IgD-negative memory B cell (primary cell): Measurements from ENCODE around the gene FOXO6. TPM values are rescaled to one million over a fixed set of nuclear protein-coding genes. Genes with fewer than 3 reads are reported as not detected.

Experiments used
- H3K27ac Mint-ChIP-seq, 3 donors: one replicate each; pipeline ENCODE4 v1.8.0; 2020 to 2022; ENCODE audit warnings: mild to moderate bottlenecking in 3 of 3, mixed read lengths in 3 of 3, moderate library complexity in 1 of 3
- H3K27me3 Mint-ChIP-seq: one replicate; pipeline ENCODE4 v1.8.0; 2021; ENCODE audit warnings: mixed read lengths
- H3K36me3 Mint-ChIP-seq: one replicate; pipeline ENCODE4 v1.8.0; 2020; ENCODE audit warnings: mild to moderate bottlenecking, mixed read lengths
- H3K4me1 Mint-ChIP-seq, 3 donors: one replicate each; pipeline ENCODE4 v1.8.0; 2020 to 2022; ENCODE audit warnings: mixed read lengths in 3 of 3, mild to moderate bottlenecking in 1 of 3
- H3K4me3 Mint-ChIP-seq, 4 donors: one replicate each; pipeline ENCODE4 v1.8.0; 2020 to 2022; ENCODE audit warnings: mild to moderate bottlenecking in 4 of 4, mixed read lengths in 4 of 4, moderate library complexity in 3 of 4
- H3K9me3 Mint-ChIP-seq, 3 donors: one replicate each; pipeline ENCODE4 v1.8.0; 2020 to 2021; ENCODE audit warnings: mixed read lengths in 3 of 3, mild to moderate bottlenecking in 1 of 3
- polyA plus RNA-seq: library from polyadenylated mRNA; unstranded; fragments of 300-500 nt; fragmentation: Illumina TruSeq; gene quantifications from one replicate; pipeline ENCODE4 v1.2.3, GENCODE V29; 2021

Gene FOXO6
- polyA plus RNA-seq, 1 donor from 2014 or later: not detected

- H3K36me3 Mint-ChIP-seq: peaks cover 1% of the 10 kb centered on the region
- peaks cover 20% of the 10 kb centered on the region for H3K27me3 Mint-ChIP-seq
- H3K4me3 Mint-ChIP-seq: no peak overlapping the region
- no peak overlapping the region for H3K27ac Mint-ChIP-seq
- H3K9me3 Mint-ChIP-seq: no peaks in the 10 kb centered on the region
- no peaks in the 10 kb centered on the region for H3K4me1 Mint-ChIP-seq
These were observed 27.8 kb downstream of the FOXO6 start for GRCh38 chr1:41389009-41389408.

GRCh38 chr1:41390166-41390565 lies 28.9 kb downstream of the FOXO6 start:
- Mint-ChIP-seq H3K4me3 (no peak overlapping the region), H3K27ac (peak overlapping the region in 1 of 3 donors; percentile 6), H3K9me3 (no peaks in the 10 kb centered on the region), H3K4me1 (no peaks in the 10 kb centered on the region), H3K27me3 (peaks cover 11% of the 10 kb centered on the region), H3K36me3 (peaks cover 1% of the 10 kb centered on the region)

DNA sequence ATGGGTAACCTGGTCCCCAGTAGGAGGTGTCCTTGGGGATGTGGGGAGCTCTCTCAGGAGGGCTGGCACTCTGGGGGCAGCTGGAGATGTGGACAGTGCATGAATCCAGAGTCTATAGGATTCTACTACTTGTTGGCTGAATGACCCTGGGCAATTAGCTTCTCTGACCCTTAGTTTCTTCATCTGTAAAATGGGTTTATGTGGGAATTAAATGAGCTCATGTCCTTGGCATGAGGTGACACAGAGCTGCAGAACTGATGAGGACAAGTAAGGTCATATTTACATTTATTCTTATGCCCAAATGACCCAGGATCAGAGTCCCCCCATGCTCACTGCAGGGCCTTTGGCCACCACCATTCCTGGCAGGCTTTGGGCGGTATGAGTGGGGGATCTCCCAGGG lies 29.3 kb downstream of the FOXO6 start:
- Mint-ChIP-seq H3K36me3 (peaks cover 1% of the 10 kb centered on the region), H3K27me3 (peaks cover 10% of the 10 kb centered on the region), H3K9me3 (no peaks in the 10 kb centered on the region), H3K4me1 (no peaks in the 10 kb centered on the region), H3K4me3 (no peak overlapping the region), H3K27ac (no peak overlapping the region)

GRCh38 chr1:41391834-41392527 lies 30.7 kb downstream of the FOXO6 start:
- Mint-ChIP-seq H3K36me3 (peaks cover 1% of the 10 kb centered on the region), H3K27me3 (peaks cover 18% of the 10 kb centered on the region), H3K4me3 (no peak overlapping the region), H3K9me3 (no peaks in the 10 kb centered on the region), H3K27ac (no peak overlapping the region), H3K4me1 (peaks cover 0 to 2% (median 0%) of the 10 kb centered on the region in 3 donors)

GRCh38 chr1:41392528-41392924 lies 31.3 kb downstream of the FOXO6 start:
- Mint-ChIP-seq H3K4me3 (no peak overlapping the region), H3K27ac (no peak overlapping the region), H3K4me1 (peaks cover 0 to 2% (median 0%) of the 10 kb centered on the region in 3 donors), H3K36me3 (peaks cover 1% of the 10 kb centered on the region), H3K9me3 (no peaks in the 10 kb centered on the region), H3K27me3 (peaks cover 18% of the 10 kb centered on the region)

DNA sequence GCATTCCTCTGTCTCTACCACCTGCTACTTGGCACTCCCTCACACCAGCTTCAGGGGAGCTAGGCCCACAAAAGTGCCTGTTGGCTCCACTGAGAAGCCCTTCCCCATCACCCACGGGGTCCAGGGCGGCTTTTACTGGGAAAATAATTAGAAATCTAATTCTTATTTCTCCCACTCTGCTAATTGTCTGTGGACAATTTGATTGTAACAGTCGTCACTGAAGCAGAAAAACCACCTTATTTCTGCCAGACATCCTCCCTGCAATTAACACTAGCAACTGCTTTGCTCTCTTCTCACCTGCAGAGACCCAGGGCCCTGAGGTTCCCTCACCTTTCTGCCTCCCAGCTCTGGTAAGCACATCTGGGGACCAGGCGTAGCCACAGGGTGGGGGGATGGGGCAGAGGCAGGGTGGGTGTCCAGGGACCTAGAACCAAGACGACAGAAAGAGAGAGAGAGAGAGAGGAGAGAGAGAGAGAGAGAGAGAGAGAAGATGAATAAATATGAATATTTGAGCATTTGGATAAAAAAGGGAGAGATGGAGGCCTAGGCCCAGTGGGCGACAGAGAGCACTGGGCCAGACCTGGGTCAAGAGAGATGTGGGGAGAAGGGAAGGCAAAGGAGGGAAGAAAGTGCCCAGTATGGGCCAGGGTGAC lies 32.6 kb downstream of the FOXO6 start:
- Mint-ChIP-seq H3K9me3 (no peaks in the 10 kb centered on the region), H3K36me3 (peaks cover 1% of the 10 kb centered on the region), H3K4me1 (peaks cover 0 to 2% (median 0%) of the 10 kb centered on the region in 3 donors), H3K4me3 (no peak overlapping the region), H3K27ac (no peak overlapping the region), H3K27me3 (peaks cover 18% of the 10 kb centered on the region)

DNA sequence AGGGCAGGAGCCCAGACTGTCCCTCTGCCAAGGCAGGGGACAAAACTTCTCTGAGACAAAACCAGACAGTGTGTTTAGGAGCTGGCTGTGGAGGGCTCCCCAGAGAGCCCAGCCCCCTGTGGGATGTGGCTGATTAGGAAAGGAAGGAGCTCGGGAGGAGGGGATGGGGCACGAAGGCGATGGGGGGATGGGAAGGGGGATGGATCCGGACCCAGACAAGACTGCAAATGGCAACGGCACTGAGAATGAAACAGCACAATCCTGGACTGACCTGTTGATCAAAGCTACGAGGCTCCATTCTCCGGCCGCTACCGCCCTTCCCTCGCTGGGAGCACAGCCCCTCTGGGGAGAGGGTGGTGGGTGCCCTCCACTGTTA lies 33.1 kb downstream of the FOXO6 start:
- H3K4me3 Mint-ChIP-seq: no peak overlapping the region
- peaks cover 18% of the 10 kb centered on the region for H3K27me3 Mint-ChIP-seq
- H3K9me3 Mint-ChIP-seq: no peaks in the 10 kb centered on the region
- no peak overlapping the region for H3K27ac Mint-ChIP-seq
- H3K4me1 Mint-ChIP-seq: peaks cover 0 to 2% (median 0%) of the 10 kb centered on the region in 3 donors
- peaks cover 1% of the 10 kb centered on the region for H3K36me3 Mint-ChIP-seq

DNA sequence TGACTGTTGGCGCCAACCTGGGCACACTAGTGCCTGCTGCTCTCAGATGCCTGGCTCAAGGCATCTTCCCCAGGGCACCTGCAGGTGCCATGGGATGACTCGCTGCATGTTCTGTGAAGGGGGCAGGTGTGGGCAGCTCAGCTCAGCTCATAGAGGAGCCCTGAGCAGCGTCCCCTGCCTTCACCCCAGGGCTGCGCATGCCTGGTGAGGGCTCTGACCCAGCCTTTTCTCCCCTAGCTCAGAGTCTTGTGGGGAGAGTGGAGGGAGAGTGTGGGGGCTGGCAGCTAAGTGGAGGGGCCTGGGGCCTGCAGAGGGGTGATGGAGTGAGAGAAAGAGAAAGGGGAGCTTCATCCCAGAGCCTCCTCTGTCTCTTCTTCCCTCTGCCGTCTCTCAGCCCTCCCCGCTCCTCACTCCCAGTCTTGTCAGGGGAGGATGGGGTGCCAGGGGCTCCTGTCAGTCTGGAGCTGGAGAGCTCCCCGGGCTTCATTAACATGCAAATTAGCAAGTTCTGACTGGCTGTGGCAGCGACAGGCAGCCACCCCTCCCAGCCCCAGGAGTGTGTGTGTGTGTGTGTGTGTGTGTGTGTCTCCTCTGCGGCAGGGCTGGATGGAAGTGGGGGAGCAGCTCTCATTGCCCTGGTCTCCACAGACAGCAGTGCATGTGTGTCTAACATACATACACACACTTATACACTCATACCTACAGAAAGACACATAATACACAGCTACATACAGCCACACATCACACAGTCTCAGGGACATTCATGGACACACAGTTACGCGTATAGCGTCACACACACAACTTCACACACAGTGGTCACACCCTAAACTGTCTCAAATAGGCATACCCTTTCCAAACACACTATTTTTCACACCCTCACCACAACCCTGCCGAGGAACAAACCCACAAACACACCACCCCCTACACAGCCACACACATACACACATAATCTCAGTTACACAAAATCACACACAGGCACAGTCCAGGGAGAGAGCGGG lies 34.0 kb downstream of the FOXO6 start:
- peaks cover 18% of the 10 kb centered on the region for H3K27me3 Mint-ChIP-seq
- H3K4me1 Mint-ChIP-seq: peaks cover 0 to 2% (median 0%) of the 10 kb centered on the region in 3 donors
- H3K27ac Mint-ChIP-seq: no peak overlapping the region
- H3K4me3 Mint-ChIP-seq: no peak overlapping the region
- H3K36me3 Mint-ChIP-seq: peaks cover 1% of the 10 kb centered on the region
- H3K9me3 Mint-ChIP-seq: peaks cover 0 to 3% (median 0%) of the 10 kb centered on the region in 3 donors

GRCh38 chr1:41396084-41396483 lies 34.9 kb downstream of the FOXO6 start:
- no peak overlapping the region for H3K4me3 Mint-ChIP-seq
- H3K9me3 Mint-ChIP-seq: peaks cover 0 to 9% (median 0%) of the 10 kb centered on the region in 3 donors
- H3K27me3 Mint-ChIP-seq: peaks cover 18% of the 10 kb centered on the region
- H3K36me3 Mint-ChIP-seq: no peaks in the 10 kb centered on the region
- H3K4me1 Mint-ChIP-seq: peaks cover 0 to 2% (median 0%) of the 10 kb centered on the region in 3 donors
- no peak overlapping the region for H3K27ac Mint-ChIP-seq

DNA sequence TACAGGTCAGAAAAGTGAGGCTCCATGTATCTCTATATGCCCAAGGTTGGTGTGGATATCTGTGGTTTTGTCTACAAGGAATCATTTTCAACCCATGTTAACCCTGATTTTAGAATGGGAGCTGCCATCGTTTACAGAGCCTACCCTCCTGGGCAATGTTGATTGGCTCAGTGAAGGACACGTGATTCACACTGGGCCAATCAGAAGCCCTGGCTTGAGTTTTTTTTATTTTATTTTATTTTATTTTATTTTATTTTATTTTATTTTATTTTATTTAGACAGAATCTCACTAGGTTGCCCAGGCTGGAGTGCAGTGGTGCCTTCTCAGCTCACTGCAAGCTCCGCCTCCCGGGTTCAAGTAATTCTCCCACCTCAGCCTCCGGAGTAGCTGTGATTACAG lies 35.8 kb downstream of the FOXO6 start:
- H3K9me3 Mint-ChIP-seq: peaks cover 0 to 9% (median 0%) of the 10 kb centered on the region in 3 donors
- H3K27me3 Mint-ChIP-seq: peaks cover 20% of the 10 kb centered on the region
- peaks cover 0 to 2% (median 0%) of the 10 kb centered on the region in 3 donors for H3K4me1 Mint-ChIP-seq
- H3K27ac Mint-ChIP-seq: no peak overlapping the region
- no peak overlapping the region for H3K4me3 Mint-ChIP-seq
- H3K36me3 Mint-ChIP-seq: no peaks in the 10 kb centered on the region

DNA sequence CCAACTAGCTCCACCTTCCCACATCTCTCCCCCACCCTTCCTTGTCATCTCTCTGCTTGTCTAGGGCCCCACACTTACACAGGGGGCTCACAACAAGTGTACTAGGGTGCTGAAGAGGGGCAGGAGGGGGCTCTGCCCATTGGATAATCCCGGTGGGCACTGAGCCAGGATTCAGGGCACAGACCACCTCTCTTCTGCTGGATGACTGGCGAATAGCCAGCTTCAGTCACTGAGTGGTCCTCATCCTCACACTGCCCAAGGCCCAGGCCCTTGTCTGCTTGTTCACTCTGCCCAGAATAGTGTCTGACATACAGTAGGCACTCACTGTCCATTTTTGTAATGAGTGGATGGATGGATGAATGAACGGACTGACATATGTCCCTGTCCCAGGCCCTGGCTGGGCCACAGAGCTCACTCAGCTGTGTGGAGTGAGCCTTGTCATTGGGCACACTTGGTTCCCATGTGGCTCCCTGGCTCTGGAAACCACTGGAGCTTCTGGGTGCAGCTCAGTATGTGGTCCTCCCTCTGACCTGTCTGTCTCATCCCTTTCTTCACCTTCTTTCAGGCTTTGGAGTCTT lies 36.6 kb downstream of the FOXO6 start:
- Mint-ChIP-seq H3K36me3 (no peaks in the 10 kb centered on the region), H3K4me3 (no peak overlapping the region), H3K9me3 (peaks cover 0 to 9% (median 0%) of the 10 kb centered on the region in 3 donors), H3K27me3 (peaks cover 27% of the 10 kb centered on the region), H3K27ac (no peak overlapping the region), H3K4me1 (peaks cover 0 to 2% (median 0%) of the 10 kb centered on the region in 3 donors)

- H3K27ac Mint-ChIP-seq: no peak overlapping the region
- H3K4me1 Mint-ChIP-seq: peaks cover 0 to 2% (median 0%) of the 10 kb centered on the region in 3 donors
- peaks cover 31% of the 10 kb centered on the region for H3K27me3 Mint-ChIP-seq
- no peak overlapping the region for H3K4me3 Mint-ChIP-seq
- H3K36me3 Mint-ChIP-seq: no peaks in the 10 kb centered on the region
- H3K9me3 Mint-ChIP-seq: peaks cover 0 to 9% (median 0%) of the 10 kb centered on the region in 3 donors
These were observed 38.0 kb downstream of the FOXO6 start for GRCh38 chr1:41399145-41399795.

DNA sequence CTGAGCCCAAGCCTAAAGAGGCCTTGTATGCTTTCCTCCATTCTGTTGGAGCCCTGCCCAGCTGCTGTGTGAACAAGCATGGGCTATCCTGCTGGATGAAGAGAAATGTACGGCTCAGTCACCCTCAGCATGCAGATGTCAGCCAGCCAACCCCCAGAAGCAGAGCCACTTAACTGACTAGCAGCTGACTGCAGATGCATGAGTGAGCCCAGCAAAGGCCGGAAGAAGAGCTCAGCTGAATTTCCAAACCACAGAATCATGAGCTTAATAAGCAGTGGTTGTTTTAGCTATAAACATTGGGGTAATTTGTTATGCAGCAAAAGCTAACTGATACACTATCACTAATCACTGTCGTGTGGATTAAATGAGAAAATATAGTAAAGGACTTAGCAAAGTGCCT lies 39.0 kb downstream of the FOXO6 start:
- Mint-ChIP-seq H3K27ac (no peak overlapping the region), H3K36me3 (no peaks in the 10 kb centered on the region), H3K27me3 (peaks cover 34% of the 10 kb centered on the region), H3K4me3 (no peak overlapping the region), H3K9me3 (peaks cover 0 to 9% (median 0%) of the 10 kb centered on the region in 3 donors), H3K4me1 (peaks cover 0 to 4% (median 0%) of the 10 kb centered on the region in 3 donors)

DNA sequence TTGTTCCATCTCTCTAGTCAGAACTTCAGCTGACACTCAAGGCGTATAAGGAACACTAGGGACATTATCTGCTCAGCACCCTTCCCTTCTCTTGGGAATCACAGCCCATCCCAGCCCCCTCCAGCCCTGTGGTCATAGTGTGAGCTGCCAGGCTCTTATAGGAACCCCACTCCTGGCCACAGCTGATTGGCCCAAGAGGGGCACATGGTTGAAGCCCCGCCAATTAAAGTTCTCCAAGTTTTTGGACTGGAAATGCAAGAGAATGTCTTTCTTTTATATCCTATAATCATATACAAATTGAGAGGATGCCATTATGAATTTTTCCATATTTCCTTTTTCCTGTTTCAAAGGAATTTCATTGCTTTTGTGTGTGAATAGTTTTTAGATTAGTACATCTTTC lies 40.7 kb downstream of the FOXO6 start:
- peaks cover 0 to 9% (median 0%) of the 10 kb centered on the region in 3 donors for H3K9me3 Mint-ChIP-seq
- H3K36me3 Mint-ChIP-seq: no peaks in the 10 kb centered on the region
- no peak overlapping the region for H3K4me3 Mint-ChIP-seq
- peaks cover 31% of the 10 kb centered on the region for H3K27me3 Mint-ChIP-seq
- H3K27ac Mint-ChIP-seq: no peak overlapping the region
- H3K4me1 Mint-ChIP-seq: peaks cover 0 to 2% (median 0%) of the 10 kb centered on the region in 3 donors
